ENCODE measurements around the gene LCNL1. TPM values are rescaled to one million over a fixed set of nuclear protein-coding genes. Genes with fewer than 3 reads are reported as not detected.
"Not testable (repeated sequence)": the region's sequence is repeated elsewhere in the genome, so short reads cannot be mapped to it uniquely, and the experiment has no call there.

The LCNL1 gene
- total and polyA plus RNA-seq, 4 experiments from 2014 or later: 0.14 to 0.17 TPM; not detected in 2

DNA sequence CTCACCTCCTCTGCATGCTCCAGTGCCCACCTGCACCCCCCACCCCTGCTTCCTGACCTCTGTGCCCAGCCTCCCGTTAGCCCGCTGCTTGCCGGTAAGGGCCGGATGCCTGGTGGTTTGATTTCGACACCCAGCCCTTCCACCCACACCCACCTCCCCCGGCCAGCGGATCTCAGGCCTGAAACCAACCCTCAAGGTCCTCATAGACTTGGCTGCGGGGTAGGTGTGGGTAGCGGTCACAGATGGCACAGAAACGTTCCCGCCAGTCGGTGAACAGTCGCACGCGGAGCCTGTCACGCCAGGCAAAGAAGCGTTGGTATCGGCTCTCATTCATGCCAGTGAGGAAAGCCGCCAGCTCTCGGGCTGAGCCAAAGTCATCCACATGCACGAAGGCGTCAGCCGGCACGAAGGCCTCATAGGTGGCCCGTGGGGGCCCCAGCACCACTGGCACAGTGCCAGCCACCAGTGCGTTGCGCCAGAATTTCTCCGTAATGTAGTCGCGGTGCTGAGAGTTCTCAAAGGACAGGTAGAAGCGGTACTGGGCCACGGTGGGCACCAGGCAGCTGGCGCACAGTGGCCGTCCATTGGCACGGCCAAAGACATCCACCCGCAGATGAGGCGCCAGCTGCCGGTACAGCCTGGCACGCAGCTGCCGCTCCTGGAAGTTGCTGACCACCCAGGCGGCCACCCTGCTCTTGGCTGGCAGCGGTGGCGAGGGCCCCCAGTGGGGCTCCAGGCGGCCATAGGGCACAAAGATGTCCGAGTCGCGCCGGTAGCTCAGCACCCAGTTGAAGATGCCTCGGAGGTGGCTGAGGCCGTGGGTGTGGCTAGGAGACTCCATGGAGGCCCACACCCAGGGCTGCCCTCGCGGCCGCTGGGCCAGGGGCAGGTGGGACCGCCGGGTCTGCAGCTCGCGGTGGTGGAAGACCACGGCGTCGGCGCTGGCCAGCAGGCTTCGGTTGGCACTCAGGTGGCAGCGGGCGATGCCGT is 48.0 kb downstream of the LCNL1 start:
- H3K27ac Mint-ChIP-seq: peak overlapping the region; percentile 74 to 92 (median 91)
- H3K27me3 Mint-ChIP-seq: no peaks in the 10 kb centered on the region
- H3K27me3 ChIP-seq (ENCODE audit: insufficient read depth, low read length): no peaks in the 10 kb centered on the region
- no peaks in the 10 kb centered on the region for H3K36me3 ChIP-seq (ENCODE audit: insufficient read depth, low read length)
- ChIA-PET CTCF (ENCODE audit: partially characterized antibody) (interaction anchor here (0.5 to 4.4 kb wide), 23 partner anchors 9 to 253 kb away, joined by 3 to 51 read pairs (median 6); partner anchors contain the start of genes AJM1, MAN1B1, NPDC1 and PAXX), POLR2A (ENCODE audit: partially characterized antibody) (interaction anchor here (1.1 to 8.2 kb wide), 11 partner anchors 30 to 240 kb away, joined by 3 to 52 read pairs (median 4); partner anchors contain the start of genes CLIC3, EDF1, MAN1B1 and PAXX)
- intact Hi-C loops (cut with micrococcal nuclease): no loop called here
- H3K4me3 Mint-ChIP-seq: peak overlapping the region; percentile 87 to 96 (median 91)
- H3K9me3 Mint-ChIP-seq: no peaks in the 10 kb centered on the region
- no peaks in the 10 kb centered on the region for H3K9me3 ChIP-seq (ENCODE audit: control insufficient read depth in 1 of 2, low read length in 2 of 2)
- DNase-seq: peak in 3 of 5 donors; percentile 32 to 45 (median 38)
- H3K4me1 Mint-ChIP-seq: peaks cover 27 to 70% (median 47%) of the 10 kb centered on the region in 4 donors
- peaks cover 0 to 6% of the 10 kb centered on the region in 2 donors for H3K36me3 Mint-ChIP-seq
- H3K4me3 ChIP-seq (ENCODE audit: low read length in 2 of 2): peak overlapping the region; percentile 65 to 75
- peaks cover 85% of the 10 kb centered on the region for H3K4me1 ChIP-seq (ENCODE audit: insufficient read depth, low read length)
- peak overlapping the region; percentile 53 for H3K27ac ChIP-seq (ENCODE audit: low read depth, low read length)

GRCh38 chr9:137031904-137032640 is 49.3 kb downstream of the LCNL1 start, which contains the start of gene FUT7:
FUT7 (minus strand) TSS chr9:137032088; CDS start chr9:137031991, 97 bp downstream.
- ChIA-PET CTCF (ENCODE audit: partially characterized antibody) (interaction anchor here (0.7 to 4.4 kb wide), 9 partner anchors 15 to 244 kb away, joined by 3 to 51 read pairs (median 4); partner anchors contain the start of gene NPDC1), POLR2A (ENCODE audit: partially characterized antibody) (interaction anchor here (0.6 to 8.2 kb wide), 10 partner anchors 10 to 224 kb away, joined by 3 to 52 read pairs (median 3); partner anchors contain the start of genes CLIC3, EDF1, MAN1B1 and PAXX)
- Mint-ChIP-seq H3K9me3 (no peaks in the 10 kb centered on the region), H3K4me3 (peak within 1 kb of the TSS; percentile 87 to 96 (median 92)), H3K36me3 (peaks cover 0 to 6% of the 10 kb centered on the region in 2 donors), H3K4me1 (peaks cover 27 to 62% (median 44%) of the 10 kb centered on the region in 4 donors), H3K27me3 (no peaks in the 10 kb centered on the region), H3K27ac (peak within 1 kb of the TSS; percentile 88 to 94 (median 92))
- H3K4me1 ChIP-seq (ENCODE audit: insufficient read depth, low read length): peaks cover 73% of the 10 kb centered on the region
- DNase-seq: peak in 4 of 5 donors; percentile 31 to 71 (median 40)
- intact Hi-C loops (cut with micrococcal nuclease): no loop called here
- H3K36me3 ChIP-seq (ENCODE audit: insufficient read depth, low read length): no peaks in the 10 kb centered on the region
- H3K4me3 ChIP-seq (ENCODE audit: low read length in 2 of 2): peak within 1 kb of the TSS in 1 of 2 donors; percentile 75
- no peaks in the 10 kb centered on the region for H3K9me3 ChIP-seq (ENCODE audit: control insufficient read depth in 1 of 2, low read length in 2 of 2)
- peak within 1 kb of the TSS; percentile 53 for H3K27ac ChIP-seq (ENCODE audit: low read depth, low read length)
- no peaks in the 10 kb centered on the region for H3K27me3 ChIP-seq (ENCODE audit: insufficient read depth, low read length)

DNA sequence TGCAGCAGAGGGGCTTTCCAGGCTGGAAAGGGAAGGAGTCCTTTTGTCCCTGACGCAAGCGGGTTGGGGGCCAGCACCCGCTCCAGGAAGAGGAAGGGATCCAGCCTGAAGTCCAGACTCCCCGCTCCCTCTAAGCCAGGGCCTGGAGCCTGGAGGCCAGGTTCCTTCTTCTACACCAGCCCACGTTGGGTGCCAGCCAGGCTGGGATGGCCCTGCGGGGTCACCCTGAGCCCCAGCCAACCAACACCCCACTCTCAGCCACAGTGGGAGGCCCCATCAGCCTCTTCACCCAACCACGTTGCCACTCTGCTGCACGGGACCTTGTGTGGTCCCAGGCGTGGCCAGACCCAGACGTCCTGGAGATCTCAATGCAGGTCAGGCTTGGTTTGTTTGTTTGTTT is 50.1 kb downstream of the LCNL1 start:
- Mint-ChIP-seq H3K4me3 (peak overlapping the region in 7 of 8 donors; percentile 42 to 96 (median 79)), H3K36me3 (peaks cover 0 to 6% of the 10 kb centered on the region in 2 donors), H3K4me1 (peaks cover 25 to 58% (median 42%) of the 10 kb centered on the region in 4 donors), H3K9me3 (no peaks in the 10 kb centered on the region), H3K27ac (peak overlapping the region; percentile 23 to 93 (median 73)), H3K27me3 (no peaks in the 10 kb centered on the region)
- Histone ChIP-seq H3K27me3 (ENCODE audit: insufficient read depth, low read length) (no peaks in the 10 kb centered on the region), H3K4me3 (ENCODE audit: low read length in 2 of 2) (no peak overlapping the region), H3K4me1 (ENCODE audit: insufficient read depth, low read length) (peaks cover 67% of the 10 kb centered on the region), H3K36me3 (ENCODE audit: insufficient read depth, low read length) (no peaks in the 10 kb centered on the region), H3K9me3 (ENCODE audit: control insufficient read depth in 1 of 2, low read length in 2 of 2) (no peaks in the 10 kb centered on the region), H3K27ac (ENCODE audit: low read depth, low read length) (peak overlapping the region; percentile 53)
- DNase-seq: no peak
- intact Hi-C loops (cut with micrococcal nuclease): no loop called here
- POLR2A ChIA-PET (ENCODE audit: partially characterized antibody): interaction anchor here (1.0 to 1.4 kb wide), 3 partner anchors 32 to 225 kb away, joined by 3 to 6 read pairs (median 3); partner anchors contain the start of genes MAN1B1 and RABL6
- CTCF ChIA-PET (ENCODE audit: partially characterized antibody): interaction anchor here (0.9 to 4.4 kb wide), 4 partner anchors 14 to 263 kb away, joined by 3 to 51 read pairs (median 18); partner anchors contain the start of gene NPDC1

- Mint-ChIP-seq H3K27ac (peak overlapping the region; percentile 66 to 93 (median 79)), H3K4me3 (peak overlapping the region in 6 of 8 donors; percentile 15 to 95 (median 76))
Observed at GRCh38 chr9:137033481-137033880, 50.7 kb downstream of the LCNL1 start.

DNA sequence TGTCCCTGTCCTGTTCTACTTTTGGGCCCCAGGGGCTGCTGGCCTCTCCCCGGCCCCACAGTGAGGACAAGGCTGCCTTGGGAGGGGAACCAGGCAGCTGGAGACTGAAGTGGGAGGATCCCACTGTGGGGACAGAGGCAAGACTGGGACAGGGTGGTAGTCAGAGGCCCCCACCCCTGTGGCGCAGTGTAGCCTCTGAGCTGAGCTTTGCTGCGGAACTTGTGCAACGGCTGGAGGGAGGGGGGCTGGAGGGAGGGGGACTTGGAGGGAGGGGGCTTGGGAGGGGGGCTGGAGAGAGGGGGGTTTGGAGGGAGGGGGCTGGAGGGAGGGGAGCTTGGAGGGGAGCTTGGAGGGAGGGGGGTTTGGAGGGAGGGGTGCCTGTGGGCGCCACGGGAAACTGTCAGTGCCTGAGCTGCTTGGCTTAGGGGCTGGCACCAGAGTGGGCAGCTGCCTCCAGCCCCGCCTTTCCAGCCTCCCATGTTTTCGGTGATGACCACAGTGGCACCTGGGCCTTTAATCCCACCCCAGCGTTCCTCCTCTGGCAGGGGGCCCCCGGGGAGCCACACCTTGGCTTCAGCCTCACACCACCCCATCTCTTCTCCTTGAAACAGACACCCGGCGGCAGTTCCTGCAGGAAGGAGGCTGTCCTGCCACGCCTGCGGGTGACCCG is 51.4 kb downstream of the LCNL1 start:
- intact Hi-C loops (cut with micrococcal nuclease): no loop called here
- no peak for DNase-seq
- H3K27ac Mint-ChIP-seq: peak overlapping the region; percentile 80 to 93 (median 86)

More at GRCh38 chr9:137033481-137033880, 50.7 kb downstream of the LCNL1 start:
- H3K27me3 ChIP-seq (ENCODE audit: insufficient read depth, low read length); H3K36me3 ChIP-seq (ENCODE audit: insufficient read depth, low read length); H3K27me3 Mint-ChIP-seq; H3K9me3 ChIP-seq (ENCODE audit: control insufficient read depth in 1 of 2, low read length in 2 of 2); DNase-seq; H3K36me3 Mint-ChIP-seq; H3K9me3 Mint-ChIP-seq; H3K4me3 ChIP-seq (ENCODE audit: low read length in 2 of 2); intact Hi-C loops (cut with micrococcal nuclease): not testable (repeated sequence)
- CTCF ChIA-PET (ENCODE audit: partially characterized antibody): interaction anchor here (0.9 to 4.3 kb wide), 7 partner anchors 8 to 264 kb away, joined by 3 to 84 read pairs (median 27); partner anchors contain the start of genes AJM1 and NPDC1
- peaks cover 25 to 58% (median 42%) of the 10 kb centered on the region in 4 donors for H3K4me1 Mint-ChIP-seq
- Histone ChIP-seq H3K27ac (ENCODE audit: low read depth, low read length) (peak overlapping the region; percentile 15), H3K4me1 (ENCODE audit: insufficient read depth, low read length) (peaks cover 67% of the 10 kb centered on the region)
- POLR2A ChIA-PET (ENCODE audit: partially characterized antibody): interaction anchor here (0.8 to 2.5 kb wide), 3 partner anchors 53 to 226 kb away, joined by 3 to 17 read pairs (median 15); partner anchors contain the start of genes MAN1B1 and RABL6

More for the DNA sequence above, 51.4 kb downstream of the LCNL1 start:
- H3K4me3 Mint-ChIP-seq: peak overlapping the region; percentile 74 to 95 (median 80)
- Histone ChIP-seq H3K4me1 (ENCODE audit: insufficient read depth, low read length) (peaks cover 60% of the 10 kb centered on the region), H3K27ac (ENCODE audit: low read depth, low read length) (peak overlapping the region; percentile 60), H3K27me3 (ENCODE audit: insufficient read depth, low read length) (no peaks in the 10 kb centered on the region), H3K9me3 (ENCODE audit: control insufficient read depth in 1 of 2, low read length in 2 of 2) (no peaks in the 10 kb centered on the region), H3K36me3 (ENCODE audit: insufficient read depth, low read length) (no peaks in the 10 kb centered on the region), H3K4me3 (ENCODE audit: low read length in 2 of 2) (peak overlapping the region; percentile 34 to 42)
- H3K4me1 Mint-ChIP-seq: peaks cover 25 to 54% (median 39%) of the 10 kb centered on the region in 4 donors
- ChIA-PET CTCF (ENCODE audit: partially characterized antibody) (interaction anchor here (0.6 to 4.3 kb wide), 35 partner anchors 9 to 516 kb away, joined by 3 to 84 read pairs (median 8); partner anchors contain the start of genes AJM1, C8G, CLIC3 and FBXW5), POLR2A (ENCODE audit: partially characterized antibody) (interaction anchor here (0.8 to 2.6 kb wide), 26 partner anchors 8 to 246 kb away, joined by 3 to 25 read pairs (median 6); partner anchors contain the start of genes ANAPC2, CLIC3, FBXW5 and MAN1B1)
- no peaks in the 10 kb centered on the region for H3K9me3 Mint-ChIP-seq
- H3K27me3 Mint-ChIP-seq: no peaks in the 10 kb centered on the region
- H3K36me3 Mint-ChIP-seq: peaks cover 0 to 6% of the 10 kb centered on the region in 2 donors

All from CD4-positive, alpha-beta memory T cell (primary cell).